Left lung (tissue), 10 donors: ENCODE measurements around the gene UBXN7. TPM values are rescaled to one million over a fixed set of nuclear protein-coding genes. Genes with fewer than 3 reads are reported as not detected.
"Not testable (repeated sequence)": the region's sequence is repeated elsewhere in the genome, so short reads cannot be mapped to it uniquely, and the experiment has no call there.

Source experiments
- ATAC-seq: fragments of 200-7000 bp; cut with Tn5 transposase; one replicate; pipeline ENCODE4 v1.9.1; 2020; ENCODE audit warnings: moderate library complexity
- DNase-seq, 4 donors: peaks; one replicate each; pipeline ENCODE4 v3.0.0-alpha.2; 2013 to 2020
- H3K27ac ChIP-seq, 2 donors: fragments of 200-600 bp; sonication (generic) in 1 of 2; one replicate each; pipeline versions ENCODE4 v1.5.0 to v1.8.0; 2020 to 2021
- H3K27me3 ChIP-seq, 2 donors: fragments of 200-600 bp; sonication (generic) in 1 of 2; one replicate each; pipeline versions ENCODE4 v1.5.0 to v1.8.0; 2020 to 2021
- H3K36me3 ChIP-seq, 2 donors: fragments of 200-600 bp; sonication (generic) in 1 of 2; one replicate each; pipeline versions ENCODE4 v1.5.0 to v1.8.0; 2020 to 2021
- H3K4me1 ChIP-seq, 2 donors: fragments of 200-600 bp; one replicate each; pipeline ENCODE4 v1.8.0; 2021
- H3K4me3 ChIP-seq, 2 donors: fragments of 200-600 bp; sonication (generic) in 1 of 2; one replicate each; pipeline versions ENCODE4 v1.5.0 to v1.8.0; 2020 to 2021; ENCODE audit warnings: mild to moderate bottlenecking in 1 of 2
- H3K9me3 ChIP-seq, 2 donors: fragments of 200-600 bp; sonication (generic) in 1 of 2; one replicate each; pipeline versions ENCODE4 v1.5.0 to v1.8.0; 2020 to 2021
- intact Hi-C, 2 donors: fragments of 100-400 bp; cut with DNase I; formaldehyde crosslinking; loops; one replicate each; pipeline versions ENCODE4 v1.11.2 to v1.14.2; 2022
- polyA plus RNA-seq, 6 donors: library from polyadenylated mRNA; unstranded; fragments of 120-200 nt; gene quantifications; one replicate each; pipeline ENCODE4 v1.2.1, GENCODE V29; 2013; ENCODE audit not compliant: insufficient read length in 6 of 6
- total RNA-seq, 2 donors: library from RNA; stranded (reverse); fragmentation: NEBNext Ultra II Directional; extraction: Animal tissue kit (Norgen Biotek cat#: 25700); gene quantifications; one replicate each; pipeline ENCODE4 v1.2.1, GENCODE V29; 2021
- TF ChIP-seq, protein P1 (sequence below), 2 donors: fragments of 200-600 bp; sonication (generic) in 1 of 2; IDR thresholded peaks; one replicate each; pipeline versions ENCODE4 v1.5.0 to v1.8.0; 2021; ENCODE audit warnings: antibody characterized with exemption in 2 of 2
- donor health status: DM: no; HTN: yes; CAD: no.
- donor health status: DM: no; HTN: no; CAD: no.

UBXN7 gene
- total and polyA plus RNA-seq, 8 donors = 35.2 to 56.3 (median 40.2) TPM

DNA sequence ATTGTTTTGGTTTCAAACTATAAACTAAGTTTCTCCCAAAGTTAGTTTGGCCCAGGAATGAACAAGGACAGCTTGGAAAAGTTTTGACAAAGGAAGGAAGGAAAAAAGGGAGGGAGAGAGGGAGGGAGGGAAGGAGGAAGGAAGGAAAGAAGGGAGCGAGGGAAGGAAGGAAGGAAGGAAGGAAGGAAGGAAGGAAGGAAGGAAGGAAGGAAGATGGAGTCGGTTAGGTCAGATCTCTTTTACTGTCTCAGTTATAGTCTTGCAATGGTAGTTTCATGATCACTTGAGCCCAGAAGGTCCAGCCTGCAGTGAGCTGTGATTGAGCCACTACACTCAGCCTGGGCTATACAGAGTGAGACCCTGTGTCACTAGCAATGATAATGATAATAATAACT is 12.3 kb upstream of the UBXN7 start:
- TF ChIP-seq, protein P1, sequence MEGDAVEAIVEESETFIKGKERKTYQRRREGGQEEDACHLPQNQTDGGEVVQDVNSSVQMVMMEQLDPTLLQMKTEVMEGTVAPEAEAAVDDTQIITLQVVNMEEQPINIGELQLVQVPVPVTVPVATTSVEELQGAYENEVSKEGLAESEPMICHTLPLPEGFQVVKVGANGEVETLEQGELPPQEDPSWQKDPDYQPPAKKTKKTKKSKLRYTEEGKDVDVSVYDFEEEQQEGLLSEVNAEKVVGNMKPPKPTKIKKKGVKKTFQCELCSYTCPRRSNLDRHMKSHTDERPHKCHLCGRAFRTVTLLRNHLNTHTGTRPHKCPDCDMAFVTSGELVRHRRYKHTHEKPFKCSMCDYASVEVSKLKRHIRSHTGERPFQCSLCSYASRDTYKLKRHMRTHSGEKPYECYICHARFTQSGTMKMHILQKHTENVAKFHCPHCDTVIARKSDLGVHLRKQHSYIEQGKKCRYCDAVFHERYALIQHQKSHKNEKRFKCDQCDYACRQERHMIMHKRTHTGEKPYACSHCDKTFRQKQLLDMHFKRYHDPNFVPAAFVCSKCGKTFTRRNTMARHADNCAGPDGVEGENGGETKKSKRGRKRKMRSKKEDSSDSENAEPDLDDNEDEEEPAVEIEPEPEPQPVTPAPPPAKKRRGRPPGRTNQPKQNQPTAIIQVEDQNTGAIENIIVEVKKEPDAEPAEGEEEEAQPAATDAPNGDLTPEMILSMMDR (IDR thresholded peaks at IDR 0.05) = no peak
- Histone ChIP-seq H3K4me1 (no peaks in the 10 kb centered on the region), H3K4me3 (no peak overlapping the region), H3K27ac (no peak overlapping the region), H3K36me3 (no peaks in the 10 kb centered on the region), H3K27me3 (no peaks in the 10 kb centered on the region), H3K9me3 (no peaks in the 10 kb centered on the region)
- ATAC-seq (no peak), DNase-seq (no peak)
- intact Hi-C loops = no loop called here

DNA sequence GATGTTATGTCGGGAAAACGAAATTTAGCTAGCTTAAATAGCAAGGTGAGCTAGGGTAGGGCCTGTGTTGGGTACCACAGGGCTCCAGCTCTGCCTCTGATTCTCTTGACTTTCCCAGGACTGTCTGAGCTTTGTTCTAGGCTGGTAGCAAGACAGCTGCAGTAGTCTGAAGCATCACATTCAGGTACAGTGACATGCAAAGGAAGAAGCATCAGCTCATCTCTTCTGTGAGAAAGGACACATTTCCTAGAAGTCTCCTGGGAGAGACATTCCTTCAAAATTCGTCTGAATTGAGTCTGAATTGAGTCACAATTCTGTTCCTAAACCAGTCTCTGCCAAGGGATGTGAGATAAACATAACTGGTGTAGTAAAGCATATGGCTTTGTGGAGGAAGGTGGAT is 8.5 kb upstream of the UBXN7 start:
- intact Hi-C loops = no loop called here
- no peaks in the 10 kb centered on the region for H3K27me3 ChIP-seq
- no peak overlapping the region for H3K4me3 ChIP-seq
- no peak overlapping the region for H3K27ac ChIP-seq
- no peaks in the 10 kb centered on the region for H3K4me1 ChIP-seq
- no peaks in the 10 kb centered on the region for H3K9me3 ChIP-seq
- no peaks in the 10 kb centered on the region for H3K36me3 ChIP-seq
- ATAC-seq (no peak), DNase-seq (no peak)
- TF ChIP-seq, protein P1 (IDR thresholded peaks at IDR 0.05) = no peak

DNA sequence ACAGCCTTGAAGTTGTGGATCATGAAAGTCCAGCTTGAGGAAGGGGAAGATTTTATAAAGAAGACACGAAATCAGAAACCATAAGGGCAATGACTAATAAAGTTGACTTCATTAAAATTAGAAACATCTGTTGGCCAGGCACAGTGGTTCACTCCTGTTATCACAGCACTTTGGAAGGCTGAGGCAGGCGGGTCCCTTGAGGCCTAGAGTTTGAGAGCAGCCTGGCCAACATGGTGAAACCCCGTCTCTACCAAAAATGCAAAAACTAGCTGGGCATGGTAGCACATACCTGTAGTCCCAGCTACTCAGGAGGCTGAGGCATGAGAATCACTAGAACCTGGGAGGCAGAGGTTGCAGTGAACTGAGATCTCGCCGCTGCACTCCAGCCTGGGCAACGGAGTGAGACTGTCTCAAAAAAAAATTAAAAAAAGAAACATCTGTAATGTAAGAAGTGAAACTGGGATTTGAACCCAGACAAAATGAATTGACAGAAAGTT is 7.9 kb upstream of the UBXN7 start:
- H3K9me3 ChIP-seq = no peaks in the 10 kb centered on the region
- DNase-seq (no peak), ATAC-seq (no peak)
- intact Hi-C loops = no loop called here
- no peak overlapping the region for H3K4me3 ChIP-seq
- no peak overlapping the region for H3K27ac ChIP-seq
- TF ChIP-seq, protein P1 (IDR thresholded peaks at IDR 0.05) = no peak
- no peaks in the 10 kb centered on the region for H3K4me1 ChIP-seq
- H3K27me3 ChIP-seq = no peaks in the 10 kb centered on the region
- H3K36me3 ChIP-seq = no peaks in the 10 kb centered on the region

DNA sequence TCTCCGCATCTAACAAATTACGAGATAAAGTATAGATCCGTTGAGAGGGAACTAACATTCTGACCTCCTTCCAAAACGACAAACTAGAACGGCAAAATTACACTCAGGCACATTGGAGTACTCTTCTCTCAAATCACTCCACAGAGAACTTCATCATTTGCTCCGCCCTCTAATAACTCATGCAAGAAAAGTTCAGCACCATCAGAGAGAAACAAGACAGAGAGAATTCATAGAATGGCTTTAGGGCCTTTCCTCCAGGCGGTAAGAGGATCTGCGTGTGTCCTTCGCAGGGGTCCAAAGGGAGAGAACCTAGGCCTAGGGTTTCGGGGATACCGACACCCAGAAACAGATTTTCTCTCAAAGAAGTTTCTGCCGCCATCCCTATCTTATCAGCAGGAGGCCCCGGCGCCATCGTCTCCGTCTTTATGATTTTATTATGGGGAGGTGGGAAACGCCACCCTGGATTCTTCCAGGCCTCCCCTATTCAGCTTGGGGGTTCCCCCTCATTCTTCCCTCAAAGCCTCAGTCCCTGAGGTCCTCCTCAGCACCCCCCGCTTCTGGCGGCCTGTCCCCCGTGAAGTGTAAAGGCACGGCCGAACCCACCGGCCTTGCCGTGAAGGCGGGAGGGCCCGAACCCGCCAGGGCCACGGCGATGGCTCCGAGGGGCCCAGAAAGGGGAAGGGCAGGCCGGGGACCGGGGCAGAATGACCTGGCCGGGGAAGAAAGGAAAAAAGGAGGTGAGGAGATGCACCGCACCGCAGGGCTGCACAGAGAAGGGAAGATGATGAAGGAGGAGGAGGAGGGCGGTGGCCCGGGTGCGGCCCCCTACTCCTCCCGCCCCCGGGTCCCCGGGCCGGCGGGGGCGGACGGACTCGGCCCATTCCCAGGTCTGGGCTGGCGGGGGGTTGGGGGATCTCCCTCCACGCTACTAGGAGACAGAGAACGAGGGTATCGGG is 768 bp downstream of the UBXN7 start:
- H3K4me1 ChIP-seq = peaks cover 8 to 24% of the 10 kb centered on the region in 2 donors
- no peaks in the 10 kb centered on the region for H3K9me3 ChIP-seq
- H3K27me3 ChIP-seq = no peaks in the 10 kb centered on the region
- TF ChIP-seq, protein P1 (IDR thresholded peaks at IDR 0.05) = no peak
- DNase-seq (peak; percentile 43 to 87 (median 52)), ATAC-seq (peak; percentile 62)
- peak overlapping the region; percentile 87 to 93 for H3K27ac ChIP-seq
- peaks cover 0 to 10% of the 10 kb centered on the region in 2 donors for H3K36me3 ChIP-seq
- intact Hi-C loops = no loop called here
- peak overlapping the region; percentile 96 for H3K4me3 ChIP-seq

DNA sequence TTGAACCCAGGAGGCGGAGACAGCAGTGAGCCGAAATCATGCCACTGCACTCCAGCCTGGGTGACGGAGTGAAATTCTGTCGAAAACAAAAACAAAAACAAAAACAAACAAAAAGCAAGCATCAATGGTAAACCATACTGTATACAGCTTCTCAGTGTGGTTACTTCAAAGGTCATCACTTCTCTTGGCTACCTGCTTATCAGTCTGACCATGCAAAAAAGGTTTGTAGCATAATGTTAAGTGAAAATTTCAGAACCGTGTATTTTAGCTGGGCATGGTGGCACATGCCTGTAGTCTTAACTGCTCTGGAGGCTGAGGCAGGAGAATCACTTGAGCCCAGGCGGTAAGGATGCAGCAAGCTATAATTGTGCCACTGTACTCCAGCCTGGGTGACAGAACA is 4.2 kb downstream of the UBXN7 start:
- TF ChIP-seq, protein P1 (IDR thresholded peaks at IDR 0.05) = no peak
- no peak for ATAC-seq

DNA sequence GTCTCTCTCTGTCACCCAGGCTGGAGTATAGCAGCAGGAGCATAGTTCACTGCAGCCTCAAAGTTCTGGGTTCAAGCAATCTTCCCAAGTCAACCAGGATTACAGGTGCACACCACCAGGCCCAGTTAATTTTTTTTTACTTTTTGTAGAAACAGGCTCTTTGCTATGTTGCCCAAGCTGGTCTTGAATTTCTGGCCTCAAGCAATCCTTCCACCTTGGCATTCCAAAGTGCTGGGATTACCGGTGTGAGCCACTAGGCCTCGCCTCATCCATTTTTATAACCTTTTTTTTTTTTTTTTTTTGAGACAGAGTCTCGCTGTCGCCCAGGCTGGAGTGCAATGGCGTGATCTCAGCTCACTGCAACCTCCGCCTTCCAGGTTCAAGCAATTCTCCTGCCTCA is 7.8 kb downstream of the UBXN7 start:
- DNase-seq, intact Hi-C loops, H3K4me3 ChIP-seq, ATAC-seq, H3K27me3 ChIP-seq, H3K4me1 ChIP-seq, H3K27ac ChIP-seq, H3K9me3 ChIP-seq: not testable (repeated sequence)
- H3K36me3 ChIP-seq = peaks cover 0 to 17% of the 10 kb centered on the region in 2 donors

More for the DNA sequence above, 4.2 kb downstream of the UBXN7 start:
- Histone ChIP-seq H3K4me3 (no peak overlapping the region), H3K36me3 (peaks cover 0 to 17% of the 10 kb centered on the region in 2 donors), H3K27me3 (no peaks in the 10 kb centered on the region), H3K9me3 (no peaks in the 10 kb centered on the region), H3K27ac (no peak overlapping the region), H3K4me1 (peaks cover 10 to 25% of the 10 kb centered on the region in 2 donors)
- intact Hi-C loops = no loop called here
- DNase-seq = no peak
